ENCODE results near the gene FRS2.
A peak's percentile ranks its signal among the peaks of the same experiment; 100 is the strongest.

FRS2 gene

DNA sequence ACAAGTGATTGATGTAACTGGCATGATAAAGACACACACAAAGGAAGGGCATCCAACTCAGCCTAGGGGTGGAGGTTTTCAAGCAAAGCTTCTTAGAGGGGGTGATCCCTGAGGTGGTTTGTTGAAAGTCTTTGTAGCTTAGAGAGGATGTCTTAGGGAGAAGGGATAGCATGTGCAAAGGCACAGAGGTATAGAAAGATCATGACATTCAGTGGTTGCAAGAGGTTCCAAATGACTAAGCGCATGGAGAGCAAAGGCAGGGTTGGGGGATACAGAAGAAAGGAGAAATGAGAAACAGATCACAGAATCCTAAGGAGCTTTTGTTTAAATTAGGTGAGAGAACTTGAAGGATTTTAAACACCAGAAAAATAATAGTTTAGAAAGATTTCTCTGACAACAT lies 109.9 kb downstream of the FRS2 start:
- no peak for DNase-seq (ENCODE audit: low read depth)
- TF ChIP-seq, protein P1, sequence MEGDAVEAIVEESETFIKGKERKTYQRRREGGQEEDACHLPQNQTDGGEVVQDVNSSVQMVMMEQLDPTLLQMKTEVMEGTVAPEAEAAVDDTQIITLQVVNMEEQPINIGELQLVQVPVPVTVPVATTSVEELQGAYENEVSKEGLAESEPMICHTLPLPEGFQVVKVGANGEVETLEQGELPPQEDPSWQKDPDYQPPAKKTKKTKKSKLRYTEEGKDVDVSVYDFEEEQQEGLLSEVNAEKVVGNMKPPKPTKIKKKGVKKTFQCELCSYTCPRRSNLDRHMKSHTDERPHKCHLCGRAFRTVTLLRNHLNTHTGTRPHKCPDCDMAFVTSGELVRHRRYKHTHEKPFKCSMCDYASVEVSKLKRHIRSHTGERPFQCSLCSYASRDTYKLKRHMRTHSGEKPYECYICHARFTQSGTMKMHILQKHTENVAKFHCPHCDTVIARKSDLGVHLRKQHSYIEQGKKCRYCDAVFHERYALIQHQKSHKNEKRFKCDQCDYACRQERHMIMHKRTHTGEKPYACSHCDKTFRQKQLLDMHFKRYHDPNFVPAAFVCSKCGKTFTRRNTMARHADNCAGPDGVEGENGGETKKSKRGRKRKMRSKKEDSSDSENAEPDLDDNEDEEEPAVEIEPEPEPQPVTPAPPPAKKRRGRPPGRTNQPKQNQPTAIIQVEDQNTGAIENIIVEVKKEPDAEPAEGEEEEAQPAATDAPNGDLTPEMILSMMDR (IDR thresholded peaks at IDR 0.05; ENCODE audit: low read length, missing control alignments), result no peak
- H3K4me3 ChIP-seq (replicated peaks; ENCODE audit: low read depth, low read length), result no peak overlapping the region

DNA sequence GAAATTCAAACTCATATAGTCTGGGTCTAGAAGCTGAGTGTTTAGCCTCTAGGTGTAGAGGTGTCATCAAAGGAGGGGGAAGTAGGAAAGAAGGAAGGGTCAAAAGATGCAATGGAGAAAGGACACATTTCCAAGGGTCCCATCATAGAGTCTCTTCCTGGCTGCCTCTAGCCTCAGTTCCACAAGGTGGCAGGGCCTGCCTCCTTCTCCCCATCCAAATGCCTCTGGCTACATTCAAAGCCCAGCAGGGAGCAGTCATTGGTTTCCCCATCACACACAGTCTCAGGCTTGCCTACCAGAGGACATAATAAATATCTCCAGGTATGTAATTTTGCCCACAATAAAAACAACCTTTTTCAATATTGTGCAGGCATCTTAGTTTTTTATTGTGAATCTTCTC lies 113.0 kb downstream of the FRS2 start:
- TF ChIP-seq, protein P1 (IDR thresholded peaks at IDR 0.05; ENCODE audit: low read length, missing control alignments), result no peak
- H3K4me3 ChIP-seq (replicated peaks; ENCODE audit: low read depth, low read length), result no peak overlapping the region
- DNase-seq (ENCODE audit: low read depth), result no peak

GRCh38 chr12:69585189-69586062 lies 115.2 kb downstream of the FRS2 start, which contains the start of gene CCT2:
Gene CCT2 (plus strand): TSS chr12:69585459. CDS start chr12:69585522, 63 bp downstream.
- DNase-seq (ENCODE audit: low read depth), result peak; percentile 96
- TF ChIP-seq, protein P1 (IDR thresholded peaks at IDR 0.05; ENCODE audit: low read length, missing control alignments), result peak; percentile 42
- H3K4me3 ChIP-seq (replicated peaks; ENCODE audit: low read depth, low read length), result peak within 1 kb of the TSS; percentile 98

DNA sequence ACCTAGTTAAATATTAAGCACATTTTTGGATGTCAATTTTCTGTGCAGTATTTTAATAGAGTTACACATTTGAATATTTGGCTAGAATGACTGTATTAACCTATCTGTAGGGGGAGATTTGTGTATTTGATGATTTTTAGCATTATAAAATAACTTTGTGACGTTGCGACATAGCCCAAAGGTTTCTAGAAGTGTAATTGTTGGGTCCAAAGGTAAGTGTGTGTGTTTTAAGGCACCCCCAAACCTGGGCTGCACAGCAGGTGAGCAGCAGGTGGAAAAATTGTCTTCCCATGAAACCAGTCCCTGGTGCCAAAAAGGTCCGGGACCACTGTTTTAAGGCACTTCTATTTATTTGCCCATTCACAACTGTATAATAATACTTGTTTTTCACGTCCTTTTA lies 118.3 kb downstream of the FRS2 start:
- no peak for DNase-seq (ENCODE audit: low read depth)
- TF ChIP-seq, protein P1 (IDR thresholded peaks at IDR 0.05; ENCODE audit: low read length, missing control alignments), result no peak
- no peak overlapping the region for H3K4me3 ChIP-seq (replicated peaks; ENCODE audit: low read depth, low read length)

GRCh38 chr12:69589082-69589481 lies 118.9 kb downstream of the FRS2 start:
- TF ChIP-seq, protein P1 (IDR thresholded peaks at IDR 0.05; ENCODE audit: low read length, missing control alignments), result no peak
- no peak for DNase-seq (ENCODE audit: low read depth)
- no peak overlapping the region for H3K4me3 ChIP-seq (replicated peaks; ENCODE audit: low read depth, low read length)

GRCh38 chr12:69595689-69596088 lies 125.5 kb downstream of the FRS2 start:
- DNase-seq (ENCODE audit: low read depth), result no peak
- TF ChIP-seq, protein P1 (IDR thresholded peaks at IDR 0.05; ENCODE audit: low read length, missing control alignments), result peak; percentile 0
- no peak overlapping the region for H3K4me3 ChIP-seq (replicated peaks; ENCODE audit: low read depth, low read length)

All from fibroblast of pulmonary artery (primary cell).